Brain microvascular endothelial cell (primary cell): ENCODE measurements around the gene CHRM2.

Source experiments
- DNase-seq: peaks from one replicate; pipeline ENCODE4 v3.0.0-alpha.2; 2020
- H3K27ac ChIP-seq: fragments of 250-450 bp; sonication (Bioruptor Pico); 2 replicates; pipeline ENCODE4 v1.5.1; 2020; ENCODE audit warnings: mild to moderate bottlenecking, moderate library complexity
- H3K27me3 ChIP-seq: fragments of 250-450 bp; sonication (Bioruptor Pico); replicated peaks from 2 replicates; pipeline ENCODE4 v1.5.1; 2020; ENCODE audit warnings: mild to moderate bottlenecking
- H3K36me3 ChIP-seq: fragments of 250-450 bp; sonication (Bioruptor Pico); replicated peaks from 2 replicates; pipeline ENCODE4 v1.5.1; 2020; ENCODE audit warnings: mild to moderate bottlenecking
- H3K4me3 ChIP-seq: 2 replicates; pipeline ENCODE4 v1.5.1; 2011; ENCODE audit warnings: low read depth, mild to moderate bottlenecking, control low read depth, low read length, moderate library complexity
- in situ Hi-C: cut with HindIII; loops from 2 replicates; pipeline ENCODE4 v1.10.0; 2017; ENCODE audit warnings: low sequenced_read_pairs, low pct_ligation_motif_present
- TF ChIP-seq, protein P1 (sequence below): IDR thresholded peaks from 2 replicates; pipeline ENCODE4 v1.5.1; 2011; ENCODE audit warnings: low read depth, mild to moderate bottlenecking, moderate library complexity, low read length, control low read depth, inconsistent platforms; ENCODE audit errors: missing control alignments

The CHRM2 gene

DNA sequence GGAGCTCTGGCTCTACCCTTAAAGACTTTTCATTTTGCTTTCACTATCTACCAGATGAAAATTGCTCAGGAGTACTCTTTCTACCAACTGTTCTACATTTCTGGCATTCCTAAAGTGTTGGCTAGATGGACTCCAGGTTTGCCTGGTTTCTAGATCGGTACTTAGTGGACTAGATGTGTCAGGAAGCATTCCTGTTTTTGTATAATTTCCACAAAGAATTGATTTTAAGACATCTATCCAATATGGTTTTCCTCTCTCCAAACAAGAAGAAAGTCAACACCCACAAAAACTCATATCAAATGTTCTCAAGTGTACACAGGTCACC lies 157.7 kb downstream of the CHRM2 start:
- TF ChIP-seq, protein P1, sequence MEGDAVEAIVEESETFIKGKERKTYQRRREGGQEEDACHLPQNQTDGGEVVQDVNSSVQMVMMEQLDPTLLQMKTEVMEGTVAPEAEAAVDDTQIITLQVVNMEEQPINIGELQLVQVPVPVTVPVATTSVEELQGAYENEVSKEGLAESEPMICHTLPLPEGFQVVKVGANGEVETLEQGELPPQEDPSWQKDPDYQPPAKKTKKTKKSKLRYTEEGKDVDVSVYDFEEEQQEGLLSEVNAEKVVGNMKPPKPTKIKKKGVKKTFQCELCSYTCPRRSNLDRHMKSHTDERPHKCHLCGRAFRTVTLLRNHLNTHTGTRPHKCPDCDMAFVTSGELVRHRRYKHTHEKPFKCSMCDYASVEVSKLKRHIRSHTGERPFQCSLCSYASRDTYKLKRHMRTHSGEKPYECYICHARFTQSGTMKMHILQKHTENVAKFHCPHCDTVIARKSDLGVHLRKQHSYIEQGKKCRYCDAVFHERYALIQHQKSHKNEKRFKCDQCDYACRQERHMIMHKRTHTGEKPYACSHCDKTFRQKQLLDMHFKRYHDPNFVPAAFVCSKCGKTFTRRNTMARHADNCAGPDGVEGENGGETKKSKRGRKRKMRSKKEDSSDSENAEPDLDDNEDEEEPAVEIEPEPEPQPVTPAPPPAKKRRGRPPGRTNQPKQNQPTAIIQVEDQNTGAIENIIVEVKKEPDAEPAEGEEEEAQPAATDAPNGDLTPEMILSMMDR: no peak
- Histone ChIP-seq H3K27ac (peak overlapping the region; percentile 30), H3K4me3 (no peak overlapping the region), H3K27me3 (no peaks in the 10 kb centered on the region), H3K36me3 (no peaks in the 10 kb centered on the region)
- peak; percentile 25 for DNase-seq
- in situ Hi-C loops: no loop called here

DNA sequence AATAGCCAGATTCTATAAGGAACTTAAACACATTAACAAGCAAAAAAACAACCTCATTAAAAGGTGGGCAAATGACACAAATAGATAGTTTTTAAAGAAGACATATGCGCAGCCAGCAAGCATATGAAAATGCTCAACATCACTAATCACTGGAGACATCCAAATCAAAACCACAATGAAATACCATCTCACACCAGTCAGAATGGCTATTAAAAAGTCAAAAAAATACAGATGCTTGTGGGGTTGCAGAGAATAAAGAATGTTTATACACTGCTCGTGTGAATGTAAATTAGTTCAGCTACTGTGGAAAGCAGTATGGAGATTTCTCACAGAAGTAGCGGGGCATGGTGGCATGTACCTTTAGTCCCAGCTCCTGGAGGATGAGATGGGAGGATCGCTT lies 164.0 kb downstream of the CHRM2 start:
- in situ Hi-C loops: no loop called here
- no peak overlapping the region for H3K27ac ChIP-seq
- no peak for DNase-seq
- TF ChIP-seq, protein P1: no peak
- H3K36me3 ChIP-seq: no peaks in the 10 kb centered on the region
- H3K27me3 ChIP-seq: no peaks in the 10 kb centered on the region
- H3K4me3 ChIP-seq: no peak overlapping the region

DNA sequence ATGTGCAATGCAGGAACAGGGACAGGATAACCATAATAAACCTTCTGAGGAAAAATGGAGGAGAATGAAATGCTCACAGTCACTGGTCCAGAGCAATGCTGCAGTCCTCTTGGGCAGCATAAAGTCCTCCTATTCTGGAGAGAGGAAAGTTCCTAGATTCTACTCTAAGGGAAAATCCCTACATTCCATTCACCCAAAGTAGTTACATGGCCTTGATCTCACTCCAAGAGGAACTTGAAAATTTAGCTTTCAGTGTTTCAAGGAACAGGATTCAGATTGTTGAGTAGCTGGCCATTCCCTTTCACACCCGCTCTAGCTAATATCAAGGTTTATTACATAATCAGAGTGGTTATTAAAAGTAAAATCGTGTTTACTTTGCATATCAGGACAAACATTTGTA lies 168.3 kb downstream of the CHRM2 start:
- TF ChIP-seq, protein P1: no peak
- no peak for DNase-seq
- in situ Hi-C loops: no loop called here
- Histone ChIP-seq H3K27me3 (no peaks in the 10 kb centered on the region), H3K27ac (no peak overlapping the region), H3K4me3 (no peak overlapping the region), H3K36me3 (no peaks in the 10 kb centered on the region)

DNA sequence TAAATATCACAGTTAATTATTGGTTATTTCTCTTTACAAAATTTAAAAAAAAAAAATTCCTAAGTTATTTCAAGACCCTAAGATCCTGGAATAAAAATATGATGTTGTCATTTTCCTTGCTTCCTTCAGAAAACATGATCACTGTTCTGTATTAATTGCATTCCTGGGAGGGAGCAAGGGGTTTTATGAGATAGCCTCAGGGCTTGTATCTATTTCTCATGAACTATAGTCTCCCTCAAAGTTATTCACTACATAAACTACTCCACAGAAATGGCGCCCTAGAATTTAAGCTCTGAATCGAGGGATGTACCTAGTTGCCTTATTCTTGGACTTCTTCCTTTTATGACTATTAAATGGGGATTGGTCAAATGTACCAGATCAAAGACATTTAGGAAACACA lies 170.3 kb downstream of the CHRM2 start:
- in situ Hi-C loops: no loop called here
- Histone ChIP-seq H3K27ac (no peak overlapping the region), H3K36me3 (no peaks in the 10 kb centered on the region), H3K27me3 (no peaks in the 10 kb centered on the region), H3K4me3 (no peak overlapping the region)
- TF ChIP-seq, protein P1: no peak
- no peak for DNase-seq

DNA sequence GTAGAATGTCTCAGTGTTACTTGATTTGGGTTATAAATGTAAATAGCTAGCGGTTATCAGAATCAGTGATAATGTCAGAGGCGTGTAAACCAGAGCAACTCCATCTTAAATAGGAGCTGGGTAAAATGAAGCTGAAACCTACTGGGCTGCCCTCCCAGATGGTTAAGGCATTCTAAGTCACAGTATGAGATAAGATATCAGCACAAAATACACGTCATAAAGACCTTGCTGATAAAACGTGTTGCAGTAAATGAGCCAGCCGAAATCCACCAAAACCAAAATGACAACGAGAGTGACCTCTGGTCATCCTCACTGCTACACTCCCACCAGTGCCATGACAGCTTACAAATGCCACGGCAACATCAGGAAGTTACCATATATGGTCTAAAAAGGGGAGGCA lies 172.3 kb downstream of the CHRM2 start:
- in situ Hi-C loops: no loop called here
- H3K36me3 ChIP-seq: no peaks in the 10 kb centered on the region
- H3K27ac ChIP-seq: no peak overlapping the region
- no peak overlapping the region for H3K4me3 ChIP-seq
- no peaks in the 10 kb centered on the region for H3K27me3 ChIP-seq
- TF ChIP-seq, protein P1: no peak
- DNase-seq: no peak

DNA sequence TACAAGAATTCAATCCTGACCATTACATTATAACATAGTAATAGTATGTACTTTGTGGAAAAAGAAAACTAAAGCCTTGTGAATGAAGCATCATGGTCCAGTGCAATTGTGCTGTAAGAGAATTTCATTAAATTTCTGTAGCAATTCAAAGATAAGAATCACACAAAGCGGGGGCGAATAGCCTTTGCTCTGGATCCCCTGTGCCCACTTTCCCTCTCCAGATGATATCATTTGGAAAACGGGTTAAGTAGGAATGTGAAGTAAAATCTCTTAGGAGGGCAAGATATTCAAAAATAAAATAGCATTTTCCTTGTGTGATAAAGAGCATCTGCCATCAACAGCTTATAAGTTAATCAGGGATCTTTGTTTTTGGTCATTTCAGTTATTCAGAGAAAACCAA lies 177.1 kb downstream of the CHRM2 start:
- TF ChIP-seq, protein P1: no peak
- in situ Hi-C loops: no loop called here

More for the DNA sequence above, 177.1 kb downstream of the CHRM2 start:
- H3K27ac ChIP-seq: no peak overlapping the region
- no peak for DNase-seq
- no peaks in the 10 kb centered on the region for H3K36me3 ChIP-seq
- no peaks in the 10 kb centered on the region for H3K27me3 ChIP-seq
- no peak overlapping the region for H3K4me3 ChIP-seq
